IPS-15b (cell line): ENCODE results near the gene TRABD2B.

Experiments used
- H3K27me3 ChIP-seq: one replicate; pipeline ENCODE4 v1.6.1; 2013; ENCODE audit warnings: low read length; ENCODE audit not compliant: control insufficient read depth, insufficient read depth
- H3K36me3 ChIP-seq: one replicate; pipeline ENCODE4 v1.6.1; 2013; ENCODE audit warnings: low read length; ENCODE audit not compliant: control insufficient read depth, insufficient read depth
- H3K4me1 ChIP-seq: one replicate; pipeline ENCODE4 v1.6.1; 2013; ENCODE audit warnings: mild to moderate bottlenecking, low read length; ENCODE audit not compliant: control insufficient read depth, insufficient read depth
- H3K4me3 ChIP-seq: one replicate; pipeline ENCODE4 v1.5.1; 2013; ENCODE audit warnings: low read depth, low read length
- H3K9ac ChIP-seq: one replicate; pipeline ENCODE4 v1.6.1; 2013; ENCODE audit warnings: low read depth, mild to moderate bottlenecking, low read length
- H3K9me3 ChIP-seq: one replicate; pipeline ENCODE4 v1.6.1; 2013; ENCODE audit warnings: mild to moderate bottlenecking, low read length; ENCODE audit not compliant: control insufficient read depth, insufficient read depth

The TRABD2B gene

GRCh38 chr1:47776667-47777131, 220.5 kb downstream of the TRABD2B start:
- H3K27me3 ChIP-seq = no peaks in the 10 kb centered on the region
- H3K4me1 ChIP-seq = no peaks in the 10 kb centered on the region
- no peaks in the 10 kb centered on the region for H3K36me3 ChIP-seq
- no peak overlapping the region for H3K4me3 ChIP-seq
- no peaks in the 10 kb centered on the region for H3K9me3 ChIP-seq
- no peak overlapping the region for H3K9ac ChIP-seq

GRCh38 chr1:47774986-47775834, 222.0 kb downstream of the TRABD2B start:
- H3K4me3 ChIP-seq = no peak overlapping the region
- H3K36me3 ChIP-seq = no peaks in the 10 kb centered on the region
- no peaks in the 10 kb centered on the region for H3K4me1 ChIP-seq
- no peaks in the 10 kb centered on the region for H3K9me3 ChIP-seq
- H3K27me3 ChIP-seq = no peaks in the 10 kb centered on the region
- no peak overlapping the region for H3K9ac ChIP-seq

- no peaks in the 10 kb centered on the region for H3K4me1 ChIP-seq
- no peak overlapping the region for H3K4me3 ChIP-seq
- H3K36me3 ChIP-seq = no peaks in the 10 kb centered on the region
- no peaks in the 10 kb centered on the region for H3K27me3 ChIP-seq
- no peak overlapping the region for H3K9ac ChIP-seq
- H3K9me3 ChIP-seq = no peaks in the 10 kb centered on the region
Measured at GRCh38 chr1:47772960-47773682, 224.1 kb downstream of the TRABD2B start.

DNA sequence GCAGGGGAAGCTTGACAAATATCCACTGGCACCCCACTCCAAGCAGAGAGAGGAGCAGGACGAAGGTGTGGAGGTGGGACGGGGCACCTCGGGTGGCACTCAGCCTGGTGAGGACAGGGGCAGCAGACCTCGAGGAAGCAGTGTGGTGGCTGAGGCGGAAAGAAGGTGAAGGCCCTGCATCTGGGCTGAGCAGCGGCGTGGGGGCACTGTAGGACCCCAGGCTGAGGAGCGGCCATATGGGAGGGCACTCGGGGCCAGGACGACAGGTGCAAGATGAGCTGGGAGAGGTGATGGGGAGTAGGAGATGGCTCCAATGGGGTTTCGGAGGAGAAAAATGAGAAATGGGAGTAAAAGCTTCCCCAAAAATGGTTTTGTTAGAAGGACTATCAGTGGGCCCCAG, 224.9 kb downstream of the TRABD2B start:
- H3K9ac ChIP-seq = no peak overlapping the region
- no peak overlapping the region for H3K4me3 ChIP-seq
- H3K36me3 ChIP-seq = no peaks in the 10 kb centered on the region
- no peaks in the 10 kb centered on the region for H3K4me1 ChIP-seq
- H3K27me3 ChIP-seq = no peaks in the 10 kb centered on the region
- H3K9me3 ChIP-seq = no peaks in the 10 kb centered on the region

DNA sequence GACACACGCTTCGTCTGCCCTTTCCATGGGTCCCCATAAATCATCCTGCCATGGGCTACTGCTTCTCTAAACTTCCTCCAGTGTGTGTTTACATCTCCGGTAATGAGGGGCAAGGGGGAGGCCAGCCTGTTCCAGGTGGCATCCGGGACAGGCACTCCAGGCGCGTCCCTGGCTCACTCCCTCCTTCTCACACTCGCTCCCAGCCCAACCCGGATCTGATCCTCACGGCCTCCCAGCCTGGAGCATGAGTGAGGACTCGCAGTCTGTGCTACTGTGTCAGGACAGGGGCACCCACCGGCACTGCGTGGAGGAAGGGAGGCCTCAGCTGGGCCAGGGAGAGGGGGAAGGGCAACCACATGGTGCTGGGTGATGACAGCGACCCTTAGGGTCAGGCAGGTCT, 225.4 kb downstream of the TRABD2B start:
- Histone ChIP-seq H3K4me3 (no peak overlapping the region), H3K4me1 (no peaks in the 10 kb centered on the region), H3K9ac (no peak overlapping the region), H3K9me3 (no peaks in the 10 kb centered on the region), H3K36me3 (no peaks in the 10 kb centered on the region), H3K27me3 (no peaks in the 10 kb centered on the region)

DNA sequence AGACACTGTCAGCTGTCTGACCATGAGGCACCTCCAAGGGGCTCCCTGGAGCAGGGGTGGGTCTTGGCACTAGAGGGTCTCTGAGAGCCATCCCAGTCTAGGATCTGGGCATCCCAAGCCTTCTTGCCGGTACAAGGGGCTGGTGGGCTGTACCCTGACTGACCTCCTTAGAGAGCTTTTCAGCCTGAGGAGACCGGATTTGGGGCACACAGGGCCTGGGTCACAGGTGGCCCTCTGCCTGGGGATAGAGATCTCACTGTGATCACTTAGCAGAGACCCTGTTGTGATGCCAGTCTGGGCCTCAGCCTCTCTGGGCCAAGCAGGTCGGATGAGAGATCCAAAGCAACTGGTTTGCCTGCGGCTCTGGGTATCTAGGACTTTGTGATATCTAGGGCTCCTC, 227.2 kb downstream of the TRABD2B start:
- no peaks in the 10 kb centered on the region for H3K36me3 ChIP-seq
- no peaks in the 10 kb centered on the region for H3K27me3 ChIP-seq
- no peak overlapping the region for H3K9ac ChIP-seq
- H3K9me3 ChIP-seq = no peaks in the 10 kb centered on the region
- H3K4me3 ChIP-seq = no peak overlapping the region
- no peaks in the 10 kb centered on the region for H3K4me1 ChIP-seq

DNA sequence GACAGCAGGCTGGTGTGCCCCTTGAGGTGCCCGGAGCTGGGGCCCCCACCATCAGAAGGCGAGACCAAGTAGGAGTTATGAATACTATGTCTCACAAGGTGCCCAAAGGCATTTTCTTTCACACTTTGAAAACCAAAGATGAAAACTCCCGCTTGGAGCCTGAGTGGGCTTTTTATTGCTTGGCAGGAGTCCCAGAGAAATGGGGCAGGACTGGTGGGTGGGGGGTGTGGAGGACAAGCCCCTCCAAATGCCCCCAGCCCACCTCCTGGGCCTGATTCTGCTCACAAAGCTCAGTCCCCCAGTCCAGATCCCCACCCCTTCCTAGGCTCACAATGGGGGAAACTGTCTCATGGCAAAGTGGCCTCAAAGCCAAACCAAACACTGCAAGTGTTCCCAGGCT, 227.9 kb downstream of the TRABD2B start:
- Histone ChIP-seq H3K9me3 (no peaks in the 10 kb centered on the region), H3K9ac (no peak overlapping the region), H3K4me1 (no peaks in the 10 kb centered on the region), H3K36me3 (no peaks in the 10 kb centered on the region), H3K4me3 (no peak overlapping the region), H3K27me3 (no peaks in the 10 kb centered on the region)

DNA sequence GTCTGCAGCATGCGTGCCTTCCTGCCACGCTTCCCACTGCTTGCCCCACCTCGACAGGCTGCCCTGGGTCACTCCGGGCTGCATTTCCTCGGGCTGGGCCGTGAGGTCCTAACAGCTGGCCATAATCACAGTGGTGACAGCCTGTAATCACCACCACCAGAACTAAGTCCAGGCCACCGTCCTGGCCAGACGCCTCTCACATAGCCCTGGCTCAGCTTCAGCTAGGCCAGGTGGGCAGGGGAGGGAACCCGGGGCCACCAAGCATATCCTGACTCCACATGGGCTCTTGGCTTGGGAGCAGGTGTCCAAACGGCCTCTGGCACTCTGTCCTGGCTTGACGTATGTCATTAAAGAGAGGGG, 229.5 kb downstream of the TRABD2B start:
- Histone ChIP-seq H3K9ac (no peak overlapping the region), H3K9me3 (no peaks in the 10 kb centered on the region), H3K36me3 (no peaks in the 10 kb centered on the region), H3K27me3 (no peaks in the 10 kb centered on the region), H3K4me3 (no peak overlapping the region), H3K4me1 (no peaks in the 10 kb centered on the region)

- Histone ChIP-seq H3K4me3 (no peak overlapping the region), H3K27me3 (no peaks in the 10 kb centered on the region), H3K36me3 (no peaks in the 10 kb centered on the region), H3K4me1 (no peaks in the 10 kb centered on the region), H3K9ac (no peak overlapping the region), H3K9me3 (no peaks in the 10 kb centered on the region)
Measured at GRCh38 chr1:47766832-47767740, 230.1 kb downstream of the TRABD2B start.

DNA sequence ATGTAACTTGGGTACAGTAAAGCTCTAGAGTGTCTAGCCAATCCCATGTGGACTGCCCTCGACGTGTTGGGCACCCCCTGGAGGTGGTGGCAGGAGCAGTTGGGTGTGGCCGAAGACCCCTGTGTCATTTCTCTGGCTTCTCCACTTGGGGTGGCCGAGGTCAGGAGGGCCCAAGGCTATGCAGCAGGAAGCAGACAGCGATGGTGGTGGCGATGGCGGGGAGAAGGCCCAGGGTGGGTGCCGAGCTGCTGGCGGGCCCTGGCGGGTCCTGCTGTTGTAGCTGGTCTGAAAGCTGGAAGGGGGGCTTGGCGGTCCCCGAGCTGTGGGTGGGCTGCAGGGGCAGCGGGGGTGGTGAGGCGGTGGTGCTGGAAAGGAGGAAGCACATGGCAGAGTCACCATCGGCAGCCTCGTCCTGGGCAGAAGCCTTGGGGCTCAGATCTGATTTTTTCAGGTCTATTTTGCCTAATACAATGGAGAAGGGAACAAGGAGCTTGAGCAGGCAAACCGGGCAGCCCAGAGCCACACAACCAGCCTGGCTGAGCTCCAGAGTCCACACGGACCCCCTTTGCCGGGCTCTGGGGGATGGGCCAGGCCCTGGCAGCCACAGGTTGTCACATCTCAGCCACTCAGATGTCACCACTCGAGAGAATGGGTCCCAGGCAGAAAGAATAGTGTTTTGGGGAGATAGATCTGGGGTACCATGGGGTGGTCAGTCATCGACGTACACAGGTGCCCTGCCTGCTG, 231.3 kb downstream of the TRABD2B start:
- H3K9me3 ChIP-seq = no peaks in the 10 kb centered on the region
- H3K27me3 ChIP-seq = no peaks in the 10 kb centered on the region
- no peak overlapping the region for H3K4me3 ChIP-seq
- no peaks in the 10 kb centered on the region for H3K4me1 ChIP-seq
- no peaks in the 10 kb centered on the region for H3K36me3 ChIP-seq
- H3K9ac ChIP-seq = no peak overlapping the region

GRCh38 chr1:47765236-47765635, 231.9 kb downstream of the TRABD2B start:
- no peaks in the 10 kb centered on the region for H3K4me1 ChIP-seq
- H3K9ac ChIP-seq = no peak overlapping the region
- H3K9me3 ChIP-seq = no peaks in the 10 kb centered on the region
- H3K4me3 ChIP-seq = no peak overlapping the region
- H3K27me3 ChIP-seq = no peaks in the 10 kb centered on the region
- H3K36me3 ChIP-seq = no peaks in the 10 kb centered on the region
